HL-60/S4 treated with phorbol 12-myristate 13-acetate at 8.2 ng/mL for 4 days and 3 days (cell line): ENCODE results near the gene ITGAL.

ENCODE experiments used
- in situ Hi-C: fragments of 300-500 bp; cut with MboI; formaldehyde crosslinking; loops from 2 replicates; pipeline ENCODE4 v1.15.0; 2022; ENCODE audit warnings: low sequenced_read_pairs

Gene ITGAL

GRCh38 chr16:30561089-30561816 is 88.7 kb downstream of the ITGAL start:
- in situ Hi-C loops, result no loop called here

- in situ Hi-C loops, result no loop called here
Measured at GRCh38 chr16:30562021-30562420, 89.5 kb downstream of the ITGAL start.

GRCh38 chr16:30565526-30565925 is 93.0 kb downstream of the ITGAL start:
- in situ Hi-C loops, result no loop called here

DNA sequence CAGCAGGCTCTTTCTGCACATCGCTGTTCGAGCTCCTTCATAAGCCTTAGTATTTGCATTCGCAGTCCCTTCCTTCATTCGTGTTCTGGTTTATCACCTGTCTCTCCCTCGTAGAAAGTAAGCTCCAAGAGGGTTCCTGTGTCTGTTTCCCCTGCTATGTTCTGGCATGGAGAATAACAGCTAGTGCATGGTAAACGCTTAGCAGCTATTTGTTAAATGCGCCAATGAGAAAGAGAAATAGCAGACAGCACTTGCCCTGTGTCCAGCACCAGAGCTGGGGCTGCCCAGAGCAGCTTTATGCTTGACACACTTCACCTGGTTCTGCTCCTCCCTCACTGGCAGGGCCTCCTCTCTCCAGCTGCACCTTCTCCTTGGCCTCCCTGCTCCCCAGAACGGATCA is 93.4 kb downstream of the ITGAL start:
- in situ Hi-C loops, result no loop called here

- in situ Hi-C loops, result no loop called here
Measured at GRCh38 chr16:30566531-30566930, 94.0 kb downstream of the ITGAL start.

- in situ Hi-C loops, result no loop called here
Measured at GRCh38 chr16:30567160-30567990, 94.8 kb downstream of the ITGAL start.

GRCh38 chr16:30567991-30568638 is 95.6 kb downstream of the ITGAL start:
- in situ Hi-C loops, result no loop called here

GRCh38 chr16:30569281-30569680 is 96.7 kb downstream of the ITGAL start:
- in situ Hi-C loops, result no loop called here

DNA sequence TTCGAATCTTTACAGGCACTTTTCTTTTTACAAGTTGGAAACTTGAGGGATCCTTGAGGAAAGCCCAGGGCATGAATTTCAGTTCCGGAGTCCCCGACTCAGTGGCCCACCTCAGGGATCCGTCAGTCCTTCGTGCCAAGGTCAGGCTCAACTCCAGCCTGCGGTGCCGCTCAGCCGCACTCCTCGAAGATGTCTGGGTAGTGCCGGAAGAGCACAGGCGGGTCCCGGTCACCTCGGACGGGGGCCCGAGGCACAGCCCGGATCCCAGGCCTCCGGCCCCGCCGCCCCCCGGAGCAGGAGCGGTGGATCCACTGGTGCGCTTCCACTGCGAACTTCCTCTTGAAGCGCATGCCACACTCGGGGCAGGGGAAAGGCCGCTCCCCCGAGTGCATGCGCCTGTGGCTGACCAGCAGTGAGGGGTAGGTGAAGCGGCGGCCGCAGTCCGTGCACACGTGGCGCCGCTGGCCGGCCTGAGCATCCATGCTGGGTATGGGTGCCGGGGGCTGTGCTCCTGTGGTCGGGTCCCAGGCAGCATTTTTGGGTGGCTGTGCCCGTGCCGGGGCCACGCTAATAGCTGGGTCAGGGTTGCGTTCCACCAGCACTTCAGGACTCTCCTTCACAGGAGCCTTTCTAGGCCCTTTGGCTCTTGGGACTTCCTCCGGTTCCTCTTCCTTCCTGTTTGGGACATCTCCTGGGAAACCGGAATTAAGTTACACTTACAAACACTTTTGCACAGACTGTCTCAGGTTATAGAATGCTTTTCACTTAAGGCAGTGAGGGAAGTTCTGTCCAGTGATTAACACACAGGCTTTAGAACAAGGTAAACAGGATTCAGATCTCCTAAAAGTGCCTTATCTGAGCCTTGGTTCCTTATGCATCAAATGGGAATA is 97.4 kb downstream of the ITGAL start:
- in situ Hi-C loops, result no loop called here

DNA sequence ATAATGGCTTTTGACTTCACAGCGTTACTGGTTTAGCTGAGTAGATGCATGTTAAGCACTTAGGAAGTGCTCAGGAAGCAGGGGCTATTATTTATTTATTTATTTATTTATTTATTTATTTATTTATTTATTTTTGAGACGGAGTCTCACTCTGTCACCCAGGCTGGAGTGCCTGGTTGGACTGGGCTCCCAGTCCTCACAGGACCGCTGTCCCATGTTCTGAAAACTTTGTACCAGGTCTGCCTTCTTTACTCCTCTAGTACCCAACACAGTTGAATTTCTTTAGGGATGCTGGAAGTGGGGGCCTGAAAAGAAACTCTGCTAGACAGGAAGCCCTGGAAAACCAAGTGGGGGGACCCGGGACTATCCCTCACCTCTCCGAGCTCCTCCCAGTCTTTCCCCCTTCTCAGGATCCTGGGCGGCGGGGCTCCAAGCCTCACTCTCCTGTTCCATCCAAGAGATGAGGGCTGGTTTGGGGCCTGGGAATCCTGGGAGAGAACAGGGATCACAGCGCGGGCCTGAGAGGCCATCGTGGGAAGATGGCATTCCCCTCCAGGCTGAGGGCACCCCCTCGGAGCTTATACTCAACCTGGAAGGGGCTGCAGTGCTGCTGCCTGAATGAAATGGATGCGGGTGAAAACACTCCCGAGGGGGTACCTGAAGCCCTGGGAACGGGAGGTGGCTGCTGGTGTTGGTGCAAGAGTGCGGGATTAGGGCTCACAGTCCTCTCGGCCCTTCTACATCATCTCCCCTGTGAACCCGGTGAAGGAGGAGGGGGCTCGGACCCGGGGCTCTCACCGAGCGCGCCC is 98.3 kb downstream of the ITGAL start:
- in situ Hi-C loops, result no loop called here

- in situ Hi-C loops, result no loop called here
Measured at GRCh38 chr16:30571445-30572322, 99.1 kb downstream of the ITGAL start, which contains the start of gene ZNF688. ZNF688 (minus strand) TSS chr16:30571714; CDS start chr16:30571629, 85 bp downstream.
